GM12878 (cell line): ENCODE results near the gene CLEC14A. TPM values are rescaled to one million over a fixed set of nuclear protein-coding genes. Genes with fewer than 3 reads are reported as not detected.

Source experiments
- ATAC-seq: fragments of 200-7000 bp; cut with Tn5 transposase; 3 replicates; pipeline ENCODE4 v1.9.1; 2020; ENCODE audit warnings: mild to moderate bottlenecking, moderate library complexity
- BruUV-seq: library from RNA; stranded (reverse); fragments of 400-500 nt; replicated peaks from 2 replicates; lab custom pipeline; 2021; lab: Mats Ljungman, UMichigan
- CTCF ChIA-PET: fragments of 300-600 bp; sonication (Branson Sonifier 250); formaldehyde crosslinking; extraction: SDS; loops from one replicate; lab custom pipeline; 2021; ENCODE audit warnings: inconsistent platforms; lab: Yijun Ruan, JAX
- POLR2A ChIA-PET: fragments of 350-600 bp; formaldehyde crosslinking; extraction: SDS; loops from one replicate; lab custom pipeline; 2021; ENCODE audit warnings: inconsistent platforms; lab: Charles Lee
- RAD21 ChIA-PET: fragments of 300-600 bp; sonication (Branson Sonifier 250); formaldehyde crosslinking; loops from one replicate; lab custom pipeline; 2023; ENCODE audit warnings: antibody characterized with exemption; ENCODE audit not compliant: unreplicated experiment; lab: Charles Lee
- SMC1A ChIA-PET: fragments of 300-600 bp; sonication (Branson Sonifier 250); formaldehyde crosslinking; loops from one replicate; lab custom pipeline; 2023; ENCODE audit not compliant: unreplicated experiment, uncharacterized antibody; lab: Charles Lee
- DNase-seq: peaks from one replicate; pipeline ENCODE4 v3.0.0-alpha.2; 2011; ENCODE audit warnings: low read depth, low spot score
- FAIRE-seq: peaks from 3 replicates; lab custom pipeline; 2011; peaks lifted over from hg19 to GRCh38; lab: Jason Lieb, UNC
- H2AFZ ChIP-seq: 2 replicates; pipeline ENCODE4 v1.6.0; 2011; ENCODE audit warnings: low read depth, low read length, control low read depth; ENCODE audit not compliant: control insufficient read depth
- H3K27ac ChIP-seq: 2 replicates; pipeline ENCODE4 v1.5.1; 2011; ENCODE audit warnings: control low read depth; ENCODE audit not compliant: control insufficient read depth, insufficient read depth
- H3K27me3 ChIP-seq, 2 experiments: replicated peaks in 1 of 2; 2 replicates each; pipeline versions ENCODE4 v1.6.0 to v1.6.1; 2011; ENCODE audit warnings: low read length in 1 of 2; ENCODE audit not compliant: control insufficient read depth in 2 of 2, insufficient read depth in 2 of 2
- H3K36me3 ChIP-seq, 2 experiments: 2 replicates each; pipeline ENCODE4 v1.5.1; 2011; ENCODE audit warnings: low read length in 1 of 2; ENCODE audit not compliant: control insufficient read depth in 2 of 2, insufficient read depth in 2 of 2
- H3K4me1 ChIP-seq: 2 replicates; pipeline ENCODE4 v1.6.1; 2011; ENCODE audit warnings: mild to moderate bottlenecking, low read length, moderate library complexity, mixed read lengths; ENCODE audit not compliant: control insufficient read depth, insufficient read depth
- H3K4me2 ChIP-seq: 2 replicates; pipeline ENCODE4 v1.6.0; 2011; ENCODE audit warnings: control low read depth; ENCODE audit not compliant: control insufficient read depth, insufficient read depth
- H3K4me3 ChIP-seq: fragments of 200-600 bp; sonication (generic); 2 replicates; pipeline ENCODE4 v1.5.1; 2016
- H3K79me2 ChIP-seq: 2 replicates; pipeline ENCODE4 v1.6.0; 2011; ENCODE audit warnings: low read length; ENCODE audit not compliant: control insufficient read depth, insufficient read depth
- H3K9ac ChIP-seq: 2 replicates; pipeline ENCODE4 v1.8.0; 2011; ENCODE audit warnings: low read length, control low read depth, mixed read lengths; ENCODE audit not compliant: control insufficient read depth, insufficient read depth
- H3K9me3 ChIP-seq: replicated peaks from 3 replicates; pipeline ENCODE4 v1.5.1; 2011; ENCODE audit warnings: mild to moderate bottlenecking, low read length; ENCODE audit not compliant: control insufficient read depth, insufficient read depth
- H4K20me1 ChIP-seq: 2 replicates; pipeline ENCODE4 v1.6.0; 2011; ENCODE audit not compliant: control insufficient read depth, insufficient read depth
- BCL11A ChIP-seq: IDR thresholded peaks from 2 replicates; pipeline ENCODE4 v1.6.1; 2011; ENCODE audit warnings: low read depth, low read length
- BHLHE40 ChIP-seq, 2 experiments: fragments of 450-650 bp in 1 of 2; IDR thresholded peaks; 2 replicates each; pipeline ENCODE4 v1.6.1; 2011 to 2017; ENCODE audit warnings: low read depth in 2 of 2, borderline replicate concordance in 1 of 2, improper control_type of control experiment in 1 of 2, low read length in 1 of 2, mild to moderate bottlenecking in 1 of 2
- EGR1 ChIP-seq, 2 experiments: IDR thresholded peaks; 1 replicate in 1 of 2; 2 replicates in 1 of 2; pipeline ENCODE4 v1.6.1; 2011 to 2012; ENCODE audit warnings: low read depth in 2 of 2, low read length in 2 of 2, borderline replicate concordance in 1 of 2, mild to moderate bottlenecking in 1 of 2, moderate library complexity in 1 of 2
- MTA2 ChIP-seq: fragments of 450-650 bp; IDR thresholded peaks from 2 replicates; pipeline ENCODE4 v1.6.1; 2016; ENCODE audit warnings: low read depth, mild to moderate bottlenecking, moderate library complexity
- RCOR1 ChIP-seq: conservative IDR thresholded peaks from 2 replicates; pipeline ENCODE4 v1.6.1; 2012; ENCODE audit warnings: low read depth, low read length, improper control_type of control experiment
- SKIL ChIP-seq: fragments of 450-650 bp; IDR thresholded peaks from 2 replicates; pipeline ENCODE4 v1.6.1; 2017; ENCODE audit warnings: mild to moderate bottlenecking, low read depth, inconsistent platforms; ENCODE audit not compliant: poor library complexity, severe bottlenecking
- SUZ12 ChIP-seq: fragments of 200-600 bp; sonication (generic); IDR thresholded peaks from one replicate; pipeline ENCODE4 v1.6.1; 2018; ENCODE audit warnings: antibody characterized with exemption, mild to moderate bottlenecking; ENCODE audit not compliant: unreplicated experiment
- YY1 ChIP-seq: IDR thresholded peaks from 2 replicates; pipeline ENCODE4 v1.6.1; 2011; ENCODE audit warnings: low read depth, mild to moderate bottlenecking, low read length
- ZBTB33 ChIP-seq: fragments of 450-650 bp; IDR thresholded peaks from 2 replicates; pipeline ENCODE4 v1.6.1; 2017; ENCODE audit warnings: mild to moderate bottlenecking
- ZZZ3 ChIP-seq: IDR thresholded peaks from 2 replicates; pipeline ENCODE4 v1.6.1; 2011; ENCODE audit warnings: low read depth; ENCODE audit not compliant: control insufficient read depth, insufficient read length
- WGBS: methylation state at CpG from one replicate; pipeline ENCODE4 v1.1.6; 2016; ENCODE audit warnings: low lambda C conversion rate; ENCODE audit not compliant: insufficient replicate concordance, insufficient coverage; ENCODE audit errors: missing lambda C conversion rate; 5-methylcytosine and 5-hydroxymethylcytosine counted together
- in situ Hi-C: fragments of 300-500 bp; cut with MboI; formaldehyde crosslinking; loops from 9 replicates; pipeline ENCODE4 v1.14.3; 2018; ENCODE audit warnings: mixed read lengths
- intact Hi-C: fragments of 100-400 bp; cut with micrococcal nuclease; formaldehyde crosslinking; loops from one replicate; pipeline ENCODE4 v1.14.2; 2022; ENCODE audit not compliant: unreplicated experiment
- polyA plus RNA-seq, 11 experiments: library from polyadenylated mRNA; depleted of rRNA in 4 of 11; unstranded in 6 of 11; stranded (reverse) in 5 of 11; fragments of >200 nt; fragmentation: Nextera tagmentation in 4 of 11; fragmentation: Illumina TruSeq in 1 of 11; extraction: Ambion mirVana in 4 of 11; extraction: Trizol in 1 of 11; gene quantifications; 1 replicate in 1 of 11; 2 replicates in 10 of 11; pipeline versions ENCODE4 v1.2.1 to v1.2.3, GENCODE V29; 2011 to 2016; ENCODE audit warnings: inconsistent platforms in 2 of 11, missing spikeins in 2 of 11, low read depth in 1 of 11
- total RNA-seq, 4 experiments: library from RNA; depleted of rRNA in 3 of 4; stranded (reverse); fragments of >200 nt in 3 of 4; fragmentation: Illumina TruSeq in 1 of 4; extraction: Trizol in 1 of 4; gene quantifications; 2 replicates each; pipeline versions ENCODE4 v1.2.1 to v1.2.3, GENCODE V29; 2013 to 2021

CLEC14A gene
- total and polyA plus RNA-seq, 10 of the 15 experiments (the other 5 are each of a cell fraction or from before 2014, with no cell fraction given), result not detected

- no peak for TF ChIP-seq ZBTB33
- no peak for TF ChIP-seq YY1
- TF ChIP-seq EGR1 (IDR thresholded peaks at IDR 0.05; ENCODE audit: borderline replicate concordance in 1 of 2, low read depth in 2 of 2, low read length in 2 of 2), result no peak
- no peak for TF ChIP-seq SUZ12
- no peak for TF ChIP-seq RCOR1
- no peak for TF ChIP-seq MTA2
Measured at GRCh38 chr14:38224338-38224737, 31.6 kb downstream of the CLEC14A start (continued).

- no TSS peak for BruUV-seq
Measured at GRCh38 chr14:38221077-38221476, 34.8 kb downstream of the CLEC14A start.

More at GRCh38 chr14:38221077-38221476, 34.8 kb downstream of the CLEC14A start:
- Histone ChIP-seq H3K4me1 (no peaks in the 10 kb centered on the region), H3K27ac (no peak overlapping the region), H3K4me2 (no peak overlapping the region), H3K27me3 (no peaks in the 10 kb centered on the region), H3K9ac (no peak overlapping the region), H3K4me3 (no peak overlapping the region), H4K20me1 (no peaks in the 10 kb centered on the region), H3K9me3 (no peaks in the 10 kb centered on the region), H2AFZ (no peak overlapping the region), H3K79me2 (no peaks in the 10 kb centered on the region), H3K36me3 (no peaks in the 10 kb centered on the region)
- SMC1A ChIA-PET, result no interaction called here
- intact Hi-C loops, result no loop called here
- no peak for TF ChIP-seq BHLHE40 (IDR thresholded peaks at IDR 0.05; ENCODE audit: borderline replicate concordance in 1 of 2, low read depth in 2 of 2, low read length in 1 of 2)
- no peak for TF ChIP-seq SKIL
- TF ChIP-seq ZZZ3, result no peak
- no peak for TF ChIP-seq BCL11A
- RAD21 ChIA-PET, result no interaction called here
- no peak for ATAC-seq
- FAIRE-seq, result no peak
- no peak for DNase-seq
- 15% methylated on average over 3 of the region's 3 CpGs for WGBS
- CTCF ChIA-PET, result no interaction called here
- POLR2A ChIA-PET, result no interaction called here
- in situ Hi-C loops, result no loop called here
